HEK293 (cell line): ENCODE measurements around the gene CXorf66.

ENCODE experiments used
- CTCF ChIA-PET: fragments of 350-600 bp; formaldehyde crosslinking; extraction: SDS; loops from one replicate; lab custom pipeline; 2021; ENCODE audit warnings: antibody characterized with exemption; lab: Yijun Ruan, JAX
- POLR2A ChIA-PET: fragments of 300-600 bp; formaldehyde crosslinking; extraction: SDS; loops from one replicate; lab custom pipeline; 2020; ENCODE audit warnings: antibody characterized with exemption, inconsistent platforms; lab: Yijun Ruan, JAX
- H3K27ac ChIP-seq: fragments of 200-500 bp; sonication (Bioruptor generic); 2 replicates; pipeline ENCODE4 v1.5.1; 2014; ENCODE audit warnings: low read depth, low read length, control low read depth, inconsistent platforms; ENCODE audit errors: extremely low read depth
- H3K36me3 ChIP-seq, 2 experiments: fragments of 200-500 bp in 1 of 2; sonication (Bioruptor generic) in 1 of 2; 1 replicate in 1 of 2; 2 replicates in 1 of 2; pipeline ENCODE4 v1.5.1; 2014 to 2017; ENCODE audit warnings: inconsistent platforms in 2 of 2, low read length in 2 of 2; ENCODE audit not compliant: control insufficient read depth in 2 of 2, insufficient read depth in 1 of 2
- H3K4me1 ChIP-seq: fragments of 200-500 bp; sonication (Bioruptor generic); 2 replicates; pipeline ENCODE4 v1.5.1; 2014; ENCODE audit warnings: mild to moderate bottlenecking, low read length, inconsistent platforms; ENCODE audit not compliant: control insufficient read depth, insufficient read depth
- H3K4me3 ChIP-seq: 2 replicates; pipeline ENCODE4 v1.5.1; 2011; ENCODE audit warnings: low read depth, mild to moderate bottlenecking, control low read depth, low read length, moderate library complexity
- H3K9me3 ChIP-seq: fragments of 200-500 bp; sonication (Bioruptor generic); 2 replicates; pipeline ENCODE4 v1.5.1; 2014; ENCODE audit warnings: low read depth, low read length, inconsistent platforms; ENCODE audit not compliant: control insufficient read depth, insufficient read depth
- GLIS1 ChIP-seq: fragments of 450-650 bp; formaldehyde crosslinking; IDR thresholded peaks from 2 replicates; pipeline ENCODE4 v1.5.1; 2016; ENCODE audit warnings: missing biosample characterization, missing genetic modification characterization
- OVOL3 ChIP-seq: fragments of 450-650 bp; formaldehyde crosslinking; IDR thresholded peaks from 2 replicates; pipeline ENCODE4 v1.5.1; 2016; ENCODE audit warnings: missing biosample characterization, missing genetic modification characterization
- PRDM1 ChIP-seq: fragments of 450-650 bp; formaldehyde crosslinking; IDR thresholded peaks from 2 replicates; pipeline ENCODE4; 2016; ENCODE audit warnings: missing biosample characterization, missing genetic modification characterization
- PRDM2 ChIP-seq: fragments of 450-650 bp; formaldehyde crosslinking; IDR thresholded peaks from 2 replicates; pipeline ENCODE4 v1.5.1; 2016; ENCODE audit warnings: missing biosample characterization, missing genetic modification characterization, borderline replicate concordance
- SCRT2 ChIP-seq: fragments of 450-650 bp; formaldehyde crosslinking; IDR thresholded peaks from 2 replicates; pipeline ENCODE4 v1.5.1; 2016; ENCODE audit warnings: missing biosample characterization, missing genetic modification characterization
- ZBTB20 ChIP-seq: fragments of 450-650 bp; formaldehyde crosslinking; IDR thresholded peaks from 2 replicates; pipeline ENCODE4 v1.5.1; 2016; ENCODE audit warnings: missing biosample characterization, missing genetic modification characterization
- ZBTB44 ChIP-seq: fragments of 450-650 bp; IDR thresholded peaks from 2 replicates; pipeline ENCODE4 v1.5.1; 2018; ENCODE audit warnings: missing biosample characterization, mild to moderate bottlenecking, missing genetic modification characterization
- ZNF175 ChIP-seq: fragments of 450-650 bp; formaldehyde crosslinking; IDR thresholded peaks from 2 replicates; pipeline ENCODE4 v1.5.1; 2016; ENCODE audit warnings: missing biosample characterization, missing genetic modification characterization
- ZNF280D ChIP-seq: fragments of 450-650 bp; formaldehyde crosslinking; IDR thresholded peaks from 2 replicates; pipeline ENCODE4 v1.5.1; 2016; ENCODE audit warnings: missing biosample characterization, missing genetic modification characterization
- ZNF571 ChIP-seq: fragments of 450-650 bp; formaldehyde crosslinking; IDR thresholded peaks from 2 replicates; pipeline ENCODE4 v1.5.0; 2017; ENCODE audit warnings: missing biosample characterization, missing genetic modification characterization
- ZNF610 ChIP-seq: fragments of 450-650 bp; formaldehyde crosslinking; IDR thresholded peaks from 2 replicates; pipeline ENCODE4 v1.5.1; 2016; ENCODE audit warnings: missing biosample characterization, missing genetic modification characterization, borderline replicate concordance
- ZNF660 ChIP-seq: fragments of 450-650 bp; IDR thresholded peaks from 2 replicates; pipeline ENCODE4 v1.5.1; 2018; ENCODE audit warnings: missing biosample characterization, mild to moderate bottlenecking, missing genetic modification characterization
- ZNF777 ChIP-seq: fragments of 450-650 bp; formaldehyde crosslinking; IDR thresholded peaks from 2 replicates; pipeline ENCODE4 v1.5.1; 2017; ENCODE audit warnings: missing biosample characterization, missing genetic modification characterization, borderline replicate concordance
- TF ChIP-seq, protein P1 (sequence below): fragments of 450-650 bp; formaldehyde crosslinking; IDR thresholded peaks from 2 replicates; pipeline ENCODE4 v1.5.1; 2016; ENCODE audit warnings: missing biosample characterization, missing genetic modification characterization
- TF ChIP-seq, protein P2 (sequence below): fragments of 450-650 bp; formaldehyde crosslinking; IDR thresholded peaks from 2 replicates; pipeline ENCODE4 v1.5.1; 2016; ENCODE audit warnings: missing biosample characterization, missing genetic modification characterization
- TF ChIP-seq, protein P3 (sequence below): fragments of 450-650 bp; formaldehyde crosslinking; IDR thresholded peaks from 2 replicates; pipeline ENCODE4 v1.5.1; 2017; ENCODE audit warnings: missing biosample characterization, missing genetic modification characterization

CXorf66 gene

DNA sequence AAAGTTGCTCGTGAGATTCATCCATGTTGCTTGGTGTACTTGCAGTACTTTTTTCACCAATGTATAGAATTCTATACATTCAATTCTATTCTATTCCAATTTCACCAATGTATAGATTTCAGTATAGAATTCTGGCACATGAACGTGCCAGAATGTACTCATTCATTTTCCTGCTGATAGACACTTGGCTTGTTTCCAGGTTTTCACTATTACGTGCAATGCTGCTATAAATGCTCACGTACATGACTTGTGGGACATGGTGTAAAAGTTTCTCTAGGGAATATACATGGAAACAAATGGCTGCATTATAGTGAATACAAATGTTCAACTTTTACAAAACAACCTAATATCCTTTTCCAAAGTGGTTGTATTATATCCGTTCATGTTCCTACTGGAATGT lies 6.8 kb upstream of the CXorf66 start (continued):
- TF ChIP-seq, protein P1, sequence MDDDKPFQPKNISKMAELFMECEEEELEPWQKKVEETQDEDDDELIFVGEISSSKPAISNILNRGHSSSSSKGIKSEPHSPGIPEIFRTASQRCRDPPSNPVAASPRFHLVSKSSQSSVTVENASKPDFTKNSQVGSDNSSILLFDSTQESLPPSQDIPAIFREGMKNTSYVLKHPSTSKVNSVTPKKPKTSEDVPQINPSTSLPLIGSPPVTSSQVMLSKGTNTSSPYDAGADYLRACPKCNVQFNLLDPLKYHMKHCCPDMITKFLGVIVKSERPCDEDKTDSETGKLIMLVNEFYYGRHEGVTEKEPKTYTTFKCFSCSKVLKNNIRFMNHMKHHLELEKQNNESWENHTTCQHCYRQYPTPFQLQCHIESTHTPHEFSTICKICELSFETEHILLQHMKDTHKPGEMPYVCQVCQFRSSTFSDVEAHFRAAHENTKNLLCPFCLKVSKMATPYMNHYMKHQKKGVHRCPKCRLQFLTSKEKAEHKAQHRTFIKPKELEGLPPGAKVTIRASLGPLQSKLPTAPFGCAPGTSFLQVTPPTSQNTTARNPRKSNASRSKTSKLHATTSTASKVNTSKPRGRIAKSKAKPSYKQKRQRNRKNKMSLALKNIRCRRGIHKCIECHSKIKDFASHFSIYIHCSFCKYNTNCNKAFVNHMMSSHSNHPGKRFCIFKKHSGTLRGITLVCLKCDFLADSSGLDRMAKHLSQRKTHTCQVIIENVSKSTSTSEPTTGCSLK (tag by site-specific recombination): no peak
- TF ChIP-seq ZNF175 (tag by site-specific recombination) (no peak), PRDM1 (tag by site-specific recombination) (no peak), ZBTB44 (no peak), ZNF610 (tag by site-specific recombination) (no peak)
- TF ChIP-seq, all 188 proteins: peak for 0

DNA sequence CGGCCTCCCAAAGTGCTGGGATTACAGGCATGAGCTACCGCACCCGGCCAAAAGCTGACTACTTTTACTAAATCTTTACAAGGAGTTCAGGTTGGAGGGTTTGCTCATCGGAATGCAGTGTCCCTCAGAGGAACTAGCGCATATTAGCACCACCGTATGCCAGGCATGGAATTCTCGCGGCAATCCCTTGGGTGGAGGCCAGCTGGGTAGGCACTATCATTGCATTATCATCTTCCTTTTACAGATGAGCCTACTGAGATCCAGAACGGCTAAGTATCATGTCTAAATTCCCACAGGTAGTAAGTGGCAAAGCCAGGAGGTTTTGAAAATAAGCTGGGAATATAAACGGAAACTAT lies 6.1 kb upstream of the CXorf66 start:
- Histone ChIP-seq H3K27ac (no peak overlapping the region), H3K4me1 (no peaks in the 10 kb centered on the region), H3K9me3 (no peaks in the 10 kb centered on the region; the same call in 1 of the 2 replicates), H3K4me3 (no peak overlapping the region), H3K36me3 (no peaks in the 10 kb centered on the region)
- CTCF ChIA-PET: no interaction called here
- TF ChIP-seq, protein P2, sequence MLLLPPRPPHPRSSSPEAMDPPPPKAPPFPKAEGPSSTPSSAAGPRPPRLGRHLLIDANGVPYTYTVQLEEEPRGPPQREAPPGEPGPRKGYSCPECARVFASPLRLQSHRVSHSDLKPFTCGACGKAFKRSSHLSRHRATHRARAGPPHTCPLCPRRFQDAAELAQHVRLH: no peak
- TF ChIP-seq ZNF660 (tag by site-specific recombination) (no peak), ZNF777 (tag by site-specific recombination) (no peak), ZNF571 (tag by site-specific recombination) (no peak), OVOL3 (no peak), ZNF280D (tag by site-specific recombination) (no peak), SCRT2 (tag by site-specific recombination) (no peak), ZBTB20 (no peak), PRDM2 (tag by site-specific recombination) (no peak), GLIS1 (tag by site-specific recombination) (no peak)
- TF ChIP-seq, protein P3, sequence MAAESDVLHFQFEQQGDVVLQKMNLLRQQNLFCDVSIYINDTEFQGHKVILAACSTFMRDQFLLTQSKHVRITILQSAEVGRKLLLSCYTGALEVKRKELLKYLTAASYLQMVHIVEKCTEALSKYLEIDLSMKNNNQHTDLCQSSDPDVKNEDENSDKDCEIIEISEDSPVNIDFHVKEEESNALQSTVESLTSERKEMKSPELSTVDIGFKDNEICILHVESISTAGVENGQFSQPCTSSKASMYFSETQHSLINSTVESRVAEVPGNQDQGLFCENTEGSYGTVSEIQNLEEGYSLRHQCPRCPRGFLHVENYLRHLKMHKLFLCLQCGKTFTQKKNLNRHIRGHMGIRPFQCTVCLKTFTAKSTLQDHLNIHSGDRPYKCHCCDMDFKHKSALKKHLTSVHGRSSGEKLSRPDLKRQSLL (tag by site-specific recombination): no peak
- POLR2A ChIA-PET: no interaction called here
